IMR-90 (cell line): ENCODE results near the gene COQ10A. TPM values are rescaled to one million over a fixed set of nuclear protein-coding genes. Genes with fewer than 3 reads are reported as not detected.
A peak's percentile ranks its signal among the peaks of the same experiment; 100 is the strongest.

ENCODE experiments used
- ATAC-seq: fragments of 200-7000 bp; cut with Tn5 transposase; 2 replicates; pipeline ENCODE4 v1.9.1; 2020; ENCODE audit warnings: low read depth, mild to moderate bottlenecking, moderate library complexity
- BruUV-seq: library from RNA; stranded (reverse); fragments of 400-500 nt; replicated peaks from 2 replicates; lab custom pipeline; 2021; lab: Mats Ljungman, UMichigan
- CTCF ChIA-PET: fragments of 300-600 bp; formaldehyde crosslinking; extraction: SDS; loops from one replicate; lab custom pipeline; 2021; ENCODE audit warnings: antibody characterized with exemption; lab: Yijun Ruan, JAX
- POLR2A ChIA-PET: fragments of 300-600 bp; sonication (Branson Sonifier 250); formaldehyde crosslinking; loops from one replicate; lab custom pipeline; 2022; ENCODE audit warnings: antibody characterized with exemption; ENCODE audit not compliant: unreplicated experiment; lab: Charles Lee
- DNase-seq: peaks from one replicate; pipeline ENCODE4 v3.0.0; 2013
- H2AFZ ChIP-seq: replicated peaks from 2 replicates; pipeline ENCODE3; 2013; ENCODE audit warnings: low read length, mild to moderate bottlenecking; ENCODE audit not compliant: poor library complexity
- H2AK5ac ChIP-seq: 2 replicates; pipeline ENCODE4 v1.6.1; 2013; ENCODE audit warnings: low read depth, low read length, inconsistent platforms
- H2AK9ac ChIP-seq: replicated peaks from 2 replicates; pipeline ENCODE3; 2013; ENCODE audit warnings: mild to moderate bottlenecking, low read depth, low read length, moderate library complexity; ENCODE audit not compliant: poor library complexity
- H2BK120ac ChIP-seq: 2 replicates; pipeline ENCODE4 v1.6.1; 2013; ENCODE audit warnings: low read depth, low read length, inconsistent platforms
- H2BK15ac ChIP-seq: 3 replicates; pipeline ENCODE4 v1.6.1; 2013; ENCODE audit warnings: low read depth, low read length, inconsistent platforms
- H2BK20ac ChIP-seq: 2 replicates; pipeline ENCODE4 v1.6.1; 2013; ENCODE audit warnings: low read depth, mild to moderate bottlenecking, inconsistent platforms, low read length, moderate library complexity
- H2BK5ac ChIP-seq: 2 replicates; pipeline ENCODE4 v1.6.1; 2013; ENCODE audit warnings: mild to moderate bottlenecking, low read depth, low read length, inconsistent platforms; ENCODE audit not compliant: poor library complexity, severe bottlenecking
- H3K14ac ChIP-seq: replicated peaks from 2 replicates; pipeline ENCODE4 v1.6.1; 2013; ENCODE audit warnings: low read depth, low read length, inconsistent platforms
- H3K18ac ChIP-seq: 2 replicates; pipeline ENCODE4 v1.6.1; 2013; ENCODE audit warnings: low read depth, low read length, control low read depth
- H3K23ac ChIP-seq: 2 replicates; pipeline ENCODE4 v1.6.1; 2013; ENCODE audit warnings: low read depth, low read length, inconsistent platforms
- H3K27ac ChIP-seq: 2 replicates; pipeline ENCODE4 v1.5.1; 2013; ENCODE audit warnings: mild to moderate bottlenecking, control low read depth, low read length; ENCODE audit not compliant: insufficient read depth
- H3K27me3 ChIP-seq: 2 replicates; pipeline ENCODE4 v1.6.1; 2013; ENCODE audit warnings: low read length; ENCODE audit not compliant: control insufficient read depth, insufficient read depth
- H3K36me3 ChIP-seq: 2 replicates; pipeline ENCODE4 v1.6.1; 2013; ENCODE audit warnings: low read length, mixed read lengths; ENCODE audit not compliant: control insufficient read depth, insufficient read depth
- H3K4ac ChIP-seq: 2 replicates; pipeline ENCODE4 v1.6.1; 2013; ENCODE audit warnings: low read depth, low read length, inconsistent platforms
- H3K4me1 ChIP-seq: 2 replicates; pipeline ENCODE4 v1.6.1; 2013; ENCODE audit warnings: low read length, mixed read lengths; ENCODE audit not compliant: control insufficient read depth, insufficient read depth
- H3K4me2 ChIP-seq: 2 replicates; pipeline ENCODE4 v1.6.1; 2013; ENCODE audit warnings: low read depth, mild to moderate bottlenecking, control low read depth, low read length, moderate library complexity
- H3K4me3 ChIP-seq: 2 replicates; pipeline ENCODE4 v1.5.1; 2013; ENCODE audit warnings: low read depth, mild to moderate bottlenecking, control low read depth, low read length, moderate library complexity; ENCODE audit not compliant: insufficient read depth
- H3K56ac ChIP-seq: 2 replicates; pipeline ENCODE4 v1.6.1; 2013; ENCODE audit warnings: low read length, inconsistent platforms; ENCODE audit not compliant: insufficient read depth; ENCODE audit errors: extremely low read depth
- H3K79me1 ChIP-seq, 2 experiments: 2 replicates each; pipeline ENCODE4 v1.6.1; 2013; ENCODE audit warnings: low read length in 2 of 2, inconsistent platforms in 1 of 2, low read depth in 1 of 2
- H3K9ac ChIP-seq: 2 replicates; pipeline ENCODE4 v1.6.1; 2013; ENCODE audit warnings: low read depth, low read length, control low read depth
- H3K9me1 ChIP-seq: 2 replicates; pipeline ENCODE4 v1.6.1; 2013; ENCODE audit warnings: low read length, inconsistent platforms; ENCODE audit not compliant: insufficient read depth
- H3K9me3 ChIP-seq: 2 replicates; pipeline ENCODE4 v1.6.1; 2013; ENCODE audit warnings: low read length; ENCODE audit not compliant: control insufficient read depth, insufficient read depth
- H4K20me1 ChIP-seq: 2 replicates; pipeline ENCODE4 v1.6.1; 2013; ENCODE audit warnings: low read length, inconsistent platforms; ENCODE audit not compliant: insufficient read depth
- H4K5ac ChIP-seq: 2 replicates; pipeline ENCODE4 v1.6.1; 2013; ENCODE audit warnings: mild to moderate bottlenecking, low read depth, low read length, control low read depth
- H4K8ac ChIP-seq, 2 experiments: 2 replicates each; pipeline ENCODE4 v1.6.1; 2013; ENCODE audit warnings: low read depth in 2 of 2, low read length in 2 of 2, control low read depth in 1 of 2, inconsistent platforms in 1 of 2
- H4K91ac ChIP-seq: 2 replicates; pipeline ENCODE4 v1.6.1; 2013; ENCODE audit warnings: low read depth, low read length, inconsistent platforms; ENCODE audit not compliant: insufficient read depth
- BHLHE40 ChIP-seq: fragments of 150-350 bp; IDR thresholded peaks from 2 replicates; pipeline ENCODE4 v1.6.1; 2016; ENCODE audit warnings: mild to moderate bottlenecking, low read depth, low read length
- CEBPB ChIP-seq: IDR thresholded peaks from 2 replicates; pipeline ENCODE4 v1.6.1; 2012; ENCODE audit warnings: low read depth, low read length, improper control_type of control experiment
- CHD1 ChIP-seq: IDR thresholded peaks from 2 replicates; pipeline ENCODE4 v1.6.1; 2012; ENCODE audit warnings: low read depth, low read length, improper control_type of control experiment
- ELK1 ChIP-seq: fragments of 150-350 bp; IDR thresholded peaks from 2 replicates; pipeline ENCODE4 v1.6.1; 2016; ENCODE audit warnings: low read depth, mild to moderate bottlenecking, low read length, moderate library complexity, borderline replicate concordance
- FOS ChIP-seq: fragments of 150-350 bp; IDR thresholded peaks from 2 replicates; pipeline ENCODE4 v1.6.1; 2016; ENCODE audit warnings: low read depth, low read length
- MAFK ChIP-seq: IDR thresholded peaks from 2 replicates; pipeline ENCODE4 v1.6.1; 2012; ENCODE audit warnings: low read depth, low read length, improper control_type of control experiment
- MAZ ChIP-seq: IDR thresholded peaks from 2 replicates; pipeline ENCODE4 v1.6.1; 2012; ENCODE audit warnings: low read depth, mild to moderate bottlenecking, low read length, improper control_type of control experiment, moderate library complexity, borderline replicate concordance
- MXI1 ChIP-seq: IDR thresholded peaks from 2 replicates; pipeline ENCODE4 v1.6.1; 2012; ENCODE audit warnings: low read depth, mild to moderate bottlenecking, low read length, moderate library complexity, borderline replicate concordance
- NFE2L2 ChIP-seq: fragments of 150-350 bp; IDR thresholded peaks from 2 replicates; pipeline ENCODE4 v1.6.1; 2016; ENCODE audit warnings: low read depth, mild to moderate bottlenecking, low read length
- POLR2A ChIP-seq: IDR thresholded peaks from 2 replicates; pipeline ENCODE4 v1.6.1; 2012; ENCODE audit warnings: mild to moderate bottlenecking, low read depth, low read length
- RAD21 ChIP-seq: IDR thresholded peaks from 2 replicates; pipeline ENCODE4 v1.6.1; 2012; ENCODE audit warnings: low read length, improper control_type of control experiment
- RCOR1 ChIP-seq: IDR thresholded peaks from 2 replicates; pipeline ENCODE4 v1.6.1; 2012; ENCODE audit warnings: mild to moderate bottlenecking, low read length, improper control_type of control experiment; ENCODE audit not compliant: insufficient replicate concordance
- RFX5 ChIP-seq: IDR thresholded peaks from 2 replicates; pipeline ENCODE4 v1.8.0; 2012; ENCODE audit warnings: low read depth, mild to moderate bottlenecking, low read length, moderate library complexity
- SMC3 ChIP-seq: fragments of 150-350 bp; IDR thresholded peaks from 2 replicates; pipeline ENCODE4 v1.6.1; 2016; ENCODE audit warnings: low read depth, mild to moderate bottlenecking, antibody characterized with exemption, low read length, moderate library complexity
- WGBS, 2 experiments: methylation state at CpG; one replicate each; pipeline versions ENCODE4 v1.1.5 to v1.1.7; 2013; ENCODE audit warnings: missing lambda C conversion rate in 2 of 2; ENCODE audit not compliant: insufficient read length in 1 of 2; ENCODE audit errors: extremely low coverage in 2 of 2; 5-methylcytosine and 5-hydroxymethylcytosine counted together
- dilution Hi-C: fragments of 300-500 bp; cut with HindIII; formaldehyde crosslinking; loops from one replicate; pipeline ENCODE4 v1.14.3; 2018; ENCODE audit warnings: low sequenced_read_pairs; ENCODE audit not compliant: unreplicated experiment
- in situ Hi-C: fragments of 300-500 bp; cut with MboI; formaldehyde crosslinking; loops from 3 replicates; pipeline ENCODE4 v1.14.3; 2019; ENCODE audit warnings: low sequenced_read_pairs, inconsistent platforms, mixed read lengths
- intact Hi-C: fragments of 100-400 bp; cut with micrococcal nuclease; formaldehyde crosslinking; loops from 2 replicates; pipeline ENCODE4 v1.10.0; 2022
- polyA plus RNA-seq, 3 experiments: library from polyadenylated mRNA; depleted of rRNA; stranded (reverse); fragments of >200 nt; gene quantifications; 2 replicates each; pipeline ENCODE4 v1.2.3, GENCODE V29; 2012; ENCODE audit warnings: low replicate concordance in 1 of 3
- total RNA-seq: library from RNA; depleted of rRNA; stranded (reverse); fragments of >200 nt; gene quantifications from 2 replicates; pipeline ENCODE4 v1.2.3, GENCODE V29; 2012
- TF ChIP-seq, protein P1 (sequence below): fragments of 150-350 bp; IDR thresholded peaks from 2 replicates; pipeline ENCODE4 v1.6.1; 2017; ENCODE audit warnings: mild to moderate bottlenecking, antibody characterized with exemption, low read length, low read depth
- TF ChIP-seq, protein P2 (sequence below): conservative IDR thresholded peaks from 2 replicates; pipeline ENCODE4 v1.5.1; 2012; ENCODE audit warnings: mild to moderate bottlenecking, low read depth, low read length, improper control_type of control experiment

COQ10A gene
- total and polyA plus RNA-seq, 2 of the 4 experiments (the other 2 are of a cell fraction): 4.7 to 10.8 TPM

- no peak overlapping the region for H3K4me2 ChIP-seq
- peaks cover 14% of the 10 kb centered on the region; the same call in 1 of the 2 replicates for H3K9me1 ChIP-seq
- H3K14ac ChIP-seq: no peak overlapping the region
- TF ChIP-seq, protein P1, sequence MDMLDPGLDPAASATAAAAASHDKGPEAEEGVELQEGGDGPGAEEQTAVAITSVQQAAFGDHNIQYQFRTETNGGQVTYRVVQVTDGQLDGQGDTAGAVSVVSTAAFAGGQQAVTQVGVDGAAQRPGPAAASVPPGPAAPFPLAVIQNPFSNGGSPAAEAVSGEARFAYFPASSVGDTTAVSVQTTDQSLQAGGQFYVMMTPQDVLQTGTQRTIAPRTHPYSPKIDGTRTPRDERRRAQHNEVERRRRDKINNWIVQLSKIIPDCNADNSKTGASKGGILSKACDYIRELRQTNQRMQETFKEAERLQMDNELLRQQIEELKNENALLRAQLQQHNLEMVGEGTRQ: no peak
- TF ChIP-seq ELK1 (no peak), SMC3 (no peak), FOS (no peak), NFE2L2 (no peak), RCOR1 (no peak), BHLHE40 (no peak), MXI1 (no peak), CEBPB (no peak), MAFK (no peak), RAD21 (no peak), POLR2A (no peak), CHD1 (no peak), RFX5 (no peak), MAZ (no peak)
- TF ChIP-seq, protein P2, sequence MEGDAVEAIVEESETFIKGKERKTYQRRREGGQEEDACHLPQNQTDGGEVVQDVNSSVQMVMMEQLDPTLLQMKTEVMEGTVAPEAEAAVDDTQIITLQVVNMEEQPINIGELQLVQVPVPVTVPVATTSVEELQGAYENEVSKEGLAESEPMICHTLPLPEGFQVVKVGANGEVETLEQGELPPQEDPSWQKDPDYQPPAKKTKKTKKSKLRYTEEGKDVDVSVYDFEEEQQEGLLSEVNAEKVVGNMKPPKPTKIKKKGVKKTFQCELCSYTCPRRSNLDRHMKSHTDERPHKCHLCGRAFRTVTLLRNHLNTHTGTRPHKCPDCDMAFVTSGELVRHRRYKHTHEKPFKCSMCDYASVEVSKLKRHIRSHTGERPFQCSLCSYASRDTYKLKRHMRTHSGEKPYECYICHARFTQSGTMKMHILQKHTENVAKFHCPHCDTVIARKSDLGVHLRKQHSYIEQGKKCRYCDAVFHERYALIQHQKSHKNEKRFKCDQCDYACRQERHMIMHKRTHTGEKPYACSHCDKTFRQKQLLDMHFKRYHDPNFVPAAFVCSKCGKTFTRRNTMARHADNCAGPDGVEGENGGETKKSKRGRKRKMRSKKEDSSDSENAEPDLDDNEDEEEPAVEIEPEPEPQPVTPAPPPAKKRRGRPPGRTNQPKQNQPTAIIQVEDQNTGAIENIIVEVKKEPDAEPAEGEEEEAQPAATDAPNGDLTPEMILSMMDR: no peak
- no CpG with 5 or more reads among the region's 6 CpGs for WGBS, 2 experiments
- H3K18ac ChIP-seq: no peak overlapping the region
- DNase-seq (no peak), ATAC-seq (no peak)
- ChIA-PET POLR2A (no interaction called here), CTCF (no interaction called here)
- no peak overlapping the region for H2BK120ac ChIP-seq
- BruUV-seq: no TSS peak
- H3K27ac ChIP-seq: no peak overlapping the region
- intact Hi-C loops (no loop called here), dilution Hi-C loops (no loop called here), in situ Hi-C loops (no loop called here)
- H2AK5ac ChIP-seq: no peak overlapping the region
- no peak overlapping the region for H3K23ac ChIP-seq
- peaks cover 30% of the 10 kb centered on the region for H3K36me3 ChIP-seq
- no peak overlapping the region for H3K4me3 ChIP-seq
- H2BK5ac ChIP-seq: no peak overlapping the region
- H4K20me1 ChIP-seq: peaks cover 19% of the 10 kb centered on the region
- no peak overlapping the region for H4K91ac ChIP-seq
- no peak overlapping the region for H4K8ac ChIP-seq
- H3K4ac ChIP-seq: no peak overlapping the region
- no peak overlapping the region for H3K56ac ChIP-seq
- no peak overlapping the region for H2AFZ ChIP-seq
- peaks cover 5% of the 10 kb centered on the region; the same call in 1 of the 2 replicates for H3K4me1 ChIP-seq
- no peak overlapping the region for H4K5ac ChIP-seq
- H3K79me1 ChIP-seq: peaks cover under 1 to 18% of the 10 kb centered on the region in 2 experiments; a peak in 3 of 4 replicates
- no peak overlapping the region for H2BK20ac ChIP-seq
- H3K9me3 ChIP-seq: no peaks in the 10 kb centered on the region
- H3K27me3 ChIP-seq: no peaks in the 10 kb centered on the region
- no peak overlapping the region for H2BK15ac ChIP-seq
- H2AK9ac ChIP-seq: peak overlapping the region; percentile 61
- no peak overlapping the region for H3K9ac ChIP-seq
These were observed 30.7 kb upstream of the COQ10A start for GRCh38 chr12:56236091-56236490.
